Activated CD4-positive, CD25-positive, alpha-beta regulatory T cell treated with anti-CD3 and anti-CD28 coated beads, Interleukin-2, amount 50 U/mL, for 72 hours (primary cell): ENCODE data around the gene NFE2L3.
"Not testable (repeated sequence)": the region's sequence is repeated elsewhere in the genome, so short reads cannot be mapped to it uniquely, and the experiment has no call there.

Experiments used
- DNase-seq: peaks from one replicate; pipeline ENCODE4 v3.0.0; 2021

The NFE2L3 gene

GRCh38 chr7:26147646-26148306 lies 4.2 kb upstream of the NFE2L3 start:
- not testable (repeated sequence) for DNase-seq

- not testable (repeated sequence) for DNase-seq
Observed at GRCh38 chr7:26148307-26148700, 3.7 kb upstream of the NFE2L3 start.

GRCh38 chr7:26149391-26149977 lies 2.5 kb upstream of the NFE2L3 start:
- no peak for DNase-seq

GRCh38 chr7:26151096-26151495 lies 902 bp upstream of the NFE2L3 start:
- no peak for DNase-seq

GRCh38 chr7:26151650-26151952 lies 397 bp upstream of the NFE2L3 start:
- no peak for DNase-seq

GRCh38 chr7:26152782-26153240 lies 813 bp downstream of the NFE2L3 start:
- peak; percentile 63 for DNase-seq

DNA sequence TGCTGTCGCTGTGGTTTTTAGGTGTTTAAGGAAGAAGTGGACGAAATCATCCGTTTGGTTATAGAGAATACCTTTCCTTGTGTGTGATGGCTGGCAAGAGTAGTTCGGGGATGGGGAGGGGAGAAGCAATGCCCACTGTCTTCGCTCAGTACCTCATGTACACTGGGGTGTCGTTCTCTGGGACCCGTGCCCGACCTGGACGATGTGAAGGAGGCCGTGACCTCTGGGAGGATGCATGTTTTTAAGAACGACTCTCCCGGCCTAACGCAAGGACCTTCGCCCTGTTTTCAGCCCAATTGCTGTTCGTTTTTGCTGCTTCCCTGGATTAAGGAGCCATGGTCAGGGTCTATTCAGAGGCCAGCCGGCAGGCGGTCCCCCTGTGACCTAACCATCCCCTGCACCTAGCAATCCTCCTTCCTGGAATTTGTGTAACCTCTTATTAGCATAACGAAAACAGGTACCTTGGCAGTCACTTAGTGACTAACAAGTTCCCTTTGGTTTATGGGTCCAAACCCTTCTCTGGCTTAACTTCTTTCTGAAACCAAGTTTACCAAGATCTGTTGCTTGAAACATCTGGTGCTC lies 1.3 kb downstream of the NFE2L3 start:
- peak; percentile 48 for DNase-seq

- DNase-seq = peak; percentile 41
Observed at GRCh38 chr7:26153823-26154783, 2.1 kb downstream of the NFE2L3 start.

GRCh38 chr7:26155531-26156375 lies 3.8 kb downstream of the NFE2L3 start:
- no peak for DNase-seq

DNA sequence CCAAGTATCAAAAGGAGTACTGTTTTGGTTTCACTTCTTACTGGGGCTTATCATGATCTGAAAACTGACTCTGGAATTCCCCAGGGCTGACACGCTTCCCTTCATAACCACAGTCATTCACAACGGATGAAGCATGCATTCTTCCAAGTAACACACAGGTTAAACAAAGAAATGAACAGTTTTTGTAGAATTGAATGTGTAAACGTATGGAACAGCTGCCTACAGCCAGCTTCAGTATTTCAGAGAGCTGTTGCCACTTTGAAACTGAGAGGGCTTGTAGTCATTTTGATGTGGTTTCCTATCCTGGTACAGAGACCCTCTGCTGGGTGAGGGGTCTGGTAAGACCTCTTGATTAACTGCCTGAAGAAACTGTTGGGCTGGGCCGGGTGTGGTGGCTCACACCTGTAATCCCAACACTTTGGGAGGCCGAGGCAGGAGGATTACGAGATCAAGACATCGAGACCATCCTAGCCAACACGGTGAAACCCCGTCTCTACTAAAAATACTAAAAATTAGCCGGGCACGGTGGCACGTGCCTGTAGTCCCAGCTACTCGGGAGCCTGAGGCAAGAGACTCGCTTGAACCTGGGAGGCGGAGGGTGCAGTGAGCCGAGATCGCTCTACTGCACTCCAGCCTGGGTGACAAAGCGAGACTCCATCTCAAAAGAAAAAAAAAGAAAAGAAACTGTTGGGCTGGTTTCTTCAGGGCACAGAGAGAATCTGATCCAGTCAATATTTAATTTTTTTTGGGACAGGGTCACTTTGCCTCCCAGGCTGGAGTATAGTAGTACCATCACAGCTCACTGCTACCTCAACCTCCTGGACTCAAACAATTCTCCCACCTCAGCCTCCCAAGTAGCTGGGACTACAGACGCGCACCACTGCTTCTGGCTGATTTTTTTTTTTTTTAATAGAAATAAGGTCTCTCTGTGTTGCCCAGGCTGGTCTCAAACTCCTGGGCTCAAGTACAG lies 4.7 kb downstream of the NFE2L3 start:
- no peak for DNase-seq

- DNase-seq = no peak
Observed at GRCh38 chr7:26157520-26158105, 5.6 kb downstream of the NFE2L3 start.

- DNase-seq = no peak
Observed at GRCh38 chr7:26159243-26159642, 7.2 kb downstream of the NFE2L3 start.

DNA sequence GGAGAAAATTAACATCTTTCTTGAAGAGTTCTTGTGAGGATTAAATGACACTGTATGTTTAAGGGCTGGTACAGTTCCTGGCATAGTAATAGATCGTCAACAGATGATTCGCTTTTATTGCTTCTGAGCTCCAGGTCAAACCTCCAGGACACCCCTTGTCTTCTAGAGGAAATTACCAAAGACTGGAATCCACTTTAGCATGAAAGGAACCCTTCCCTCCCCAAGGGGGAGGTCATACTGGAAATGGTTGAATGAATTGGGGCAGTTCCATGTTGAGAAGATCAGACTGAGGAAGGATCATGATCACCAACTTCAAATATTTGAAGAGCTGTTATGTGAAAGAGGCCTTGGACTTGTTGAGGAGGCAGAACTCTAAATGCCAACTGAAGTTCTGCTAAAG lies 8.9 kb downstream of the NFE2L3 start:
- no peak for DNase-seq

GRCh38 chr7:26162431-26162830 lies 10.4 kb downstream of the NFE2L3 start:
- DNase-seq = no peak

DNA sequence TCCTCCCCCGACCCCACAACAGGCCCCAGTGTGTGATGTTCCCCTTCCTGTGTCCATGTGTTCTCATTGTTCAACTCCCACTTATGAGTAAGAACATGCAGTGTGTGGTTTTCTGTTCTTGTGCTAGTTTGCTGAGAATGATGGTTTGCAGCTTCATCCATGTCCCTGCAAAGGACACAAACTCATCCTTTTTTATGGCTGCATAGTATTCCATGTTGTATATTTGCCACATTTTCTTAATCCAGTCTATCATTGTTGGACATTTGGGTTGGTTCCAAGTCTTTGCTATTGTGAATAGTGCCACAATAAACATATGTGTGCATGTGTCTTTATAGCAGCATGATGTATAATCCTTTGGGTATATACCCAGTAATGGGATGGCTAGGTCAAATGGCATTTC lies 11.8 kb downstream of the NFE2L3 start:
- not testable (repeated sequence) for DNase-seq

DNA sequence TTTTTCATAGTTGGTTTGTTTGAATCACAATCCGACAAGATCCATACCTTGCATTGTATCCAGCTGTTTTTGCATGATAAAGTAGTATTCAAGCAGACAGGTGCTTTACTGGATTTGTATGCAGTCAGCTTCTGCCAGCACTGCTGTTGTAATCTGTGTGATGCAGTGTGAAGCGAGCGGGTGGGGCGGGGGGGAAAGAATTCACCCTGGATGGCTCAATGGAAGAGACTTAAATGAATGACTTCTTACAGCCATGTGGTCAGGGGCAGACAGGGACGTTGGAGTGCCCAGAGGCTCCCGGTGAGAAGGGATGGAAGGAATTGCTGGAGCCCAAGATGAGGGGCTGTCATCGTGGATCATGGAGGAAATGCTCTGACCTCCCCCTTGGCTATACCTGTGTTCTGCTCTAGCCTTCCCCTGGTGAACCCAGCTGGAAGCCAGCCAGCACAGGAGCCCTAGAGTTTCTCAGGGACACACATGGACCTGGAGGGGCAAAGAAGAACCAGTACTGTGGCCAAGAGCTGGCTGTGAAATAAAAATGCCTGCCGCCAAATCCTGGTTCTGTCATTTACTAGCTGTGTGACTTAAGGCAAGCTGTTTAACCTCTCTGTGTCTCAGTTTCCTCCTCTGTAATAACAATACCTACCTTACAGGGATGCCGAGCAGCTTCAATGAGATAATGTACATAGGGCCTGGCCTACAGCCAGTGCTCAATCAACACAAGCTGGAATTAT lies 14.1 kb downstream of the NFE2L3 start:
- no peak for DNase-seq

DNA sequence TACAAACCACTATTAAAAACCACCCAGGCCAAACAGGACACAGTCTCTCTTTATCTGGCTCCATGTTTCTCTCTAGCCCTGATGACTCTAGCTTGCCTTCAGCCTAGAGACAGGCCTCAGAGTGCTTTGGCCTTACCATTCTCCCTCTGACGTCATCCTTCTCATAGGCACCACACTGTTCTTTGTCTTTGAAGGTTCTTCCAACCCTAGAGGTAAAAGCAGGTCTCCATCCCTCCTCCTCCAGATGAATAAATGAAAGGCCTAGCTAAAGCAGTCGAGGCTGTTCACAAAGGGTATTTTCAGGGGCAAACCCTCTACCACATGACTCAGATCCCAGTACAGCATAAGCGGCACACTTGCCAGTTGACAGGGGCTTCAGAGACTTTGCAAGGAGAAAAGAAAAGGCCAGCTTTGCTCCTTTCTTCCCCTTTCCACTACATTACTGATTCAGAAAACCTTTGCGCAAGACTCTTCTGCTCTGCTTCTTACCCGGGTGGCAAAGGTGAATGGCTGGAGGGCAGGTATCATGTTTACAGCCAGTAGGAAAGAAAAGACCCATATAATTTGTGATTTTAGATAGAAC lies 14.8 kb downstream of the NFE2L3 start:
- DNase-seq = no peak

- no peak for DNase-seq
Observed at GRCh38 chr7:26167303-26167934, 15.4 kb downstream of the NFE2L3 start.

DNA sequence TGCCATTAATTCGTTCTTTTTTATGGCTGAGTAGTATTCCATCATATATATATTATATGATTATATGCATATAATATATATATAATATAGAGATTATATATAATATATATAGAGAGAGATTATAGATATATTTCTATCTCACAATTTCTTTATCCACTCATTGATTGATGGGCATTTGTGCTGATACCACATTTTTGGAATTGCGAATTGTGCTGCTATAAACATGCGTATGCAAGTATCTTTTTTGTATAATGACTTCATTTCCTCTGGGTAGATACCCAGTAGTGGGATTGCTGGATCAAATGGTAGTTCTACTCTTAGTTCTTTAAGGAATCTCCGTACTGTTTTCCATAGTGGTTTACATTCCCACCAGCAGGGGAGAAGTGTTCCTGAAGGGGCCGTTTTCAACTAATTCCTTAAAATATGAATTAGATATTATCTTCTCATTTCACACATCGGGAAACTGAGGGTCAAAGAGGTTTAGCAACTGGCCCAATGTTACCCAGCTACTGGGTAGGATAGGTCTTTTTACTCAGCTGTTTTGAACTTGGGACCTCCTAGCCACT lies 16.5 kb downstream of the NFE2L3 start:
- DNase-seq = no peak
